Stimulated activated CD8-positive, alpha-beta memory T cell treated with anti-CD3 and anti-CD28 coated beads, Interleukin-12 subunit alpha, Interleukin-12 subunit beta, amount 100 ng/mL, for 24 hours (primary cell): ENCODE data around the gene GDI2.

ENCODE experiments used
- DNase-seq: peaks from one replicate; pipeline ENCODE4 v3.0.0-alpha.2; 2020; ENCODE audit errors: extremely low read depth

GDI2 gene

DNA sequence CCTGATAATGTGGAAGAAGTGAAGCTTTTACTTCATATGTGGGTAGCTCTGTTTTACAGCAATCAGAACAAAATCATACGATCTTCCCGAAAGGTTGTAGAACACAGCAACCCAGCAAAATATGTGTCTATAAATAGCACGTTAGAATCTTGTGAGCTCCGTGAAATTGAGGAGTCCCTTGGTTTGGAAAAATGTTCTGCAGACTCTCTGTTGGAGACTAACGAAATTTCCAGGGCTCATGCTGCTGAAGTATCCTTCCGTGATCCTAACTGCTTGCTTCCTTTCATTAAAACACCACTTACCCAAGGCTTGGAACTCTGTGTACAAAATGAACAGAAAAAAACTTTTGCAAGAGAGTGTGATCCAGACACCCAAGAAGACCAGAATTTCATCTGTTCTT is 71.1 kb downstream of the GDI2 start:
- no peak for DNase-seq

GRCh38 chr10:5741276-5741675 is 72.0 kb downstream of the GDI2 start:
- DNase-seq = no peak

DNA sequence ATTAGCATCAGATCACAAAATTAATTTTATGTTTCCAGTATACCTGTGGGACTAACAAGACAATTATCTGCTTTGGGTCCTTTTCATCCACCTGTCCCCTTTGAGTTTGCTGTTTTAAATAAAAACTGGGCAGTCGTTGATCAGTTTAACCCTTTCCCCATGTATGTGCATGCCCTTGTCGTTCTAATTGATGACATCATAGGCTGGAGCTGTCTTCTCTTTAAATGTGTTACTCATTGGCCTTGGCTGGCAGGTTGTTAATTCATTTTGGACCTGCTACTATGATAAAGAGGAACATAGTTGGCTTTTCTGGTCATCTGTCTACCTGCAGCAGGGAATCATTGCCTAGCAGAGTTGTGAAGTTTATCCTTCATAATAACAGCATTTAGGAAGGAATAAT is 74.8 kb downstream of the GDI2 start:
- no peak for DNase-seq

DNA sequence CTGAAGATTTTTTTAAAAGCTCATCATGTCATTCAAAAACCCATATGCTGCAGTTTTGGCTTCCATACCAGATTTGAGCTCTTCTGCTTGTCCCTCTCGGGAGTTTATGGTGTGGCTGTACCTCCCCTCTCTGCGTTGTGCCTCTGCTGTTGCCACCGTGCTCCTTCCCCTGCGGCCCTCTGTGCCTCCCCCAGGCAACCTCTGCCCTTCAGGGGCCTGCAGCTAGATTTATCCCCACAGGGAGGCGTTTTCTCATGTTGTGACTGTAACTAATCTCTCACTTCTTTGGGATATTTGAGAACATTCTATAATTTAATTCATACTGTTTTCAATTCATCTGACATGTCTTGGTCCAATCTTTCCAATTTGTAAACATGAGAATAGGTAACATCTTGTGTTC is 75.9 kb downstream of the GDI2 start:
- DNase-seq = no peak

GRCh38 chr10:5736591-5736990 is 76.6 kb downstream of the GDI2 start:
- no peak for DNase-seq

- DNase-seq = no peak
Measured at GRCh38 chr10:5735119-5735518, 78.1 kb downstream of the GDI2 start.

GRCh38 chr10:5732141-5732540 is 81.1 kb downstream of the GDI2 start:
- DNase-seq = no peak

DNA sequence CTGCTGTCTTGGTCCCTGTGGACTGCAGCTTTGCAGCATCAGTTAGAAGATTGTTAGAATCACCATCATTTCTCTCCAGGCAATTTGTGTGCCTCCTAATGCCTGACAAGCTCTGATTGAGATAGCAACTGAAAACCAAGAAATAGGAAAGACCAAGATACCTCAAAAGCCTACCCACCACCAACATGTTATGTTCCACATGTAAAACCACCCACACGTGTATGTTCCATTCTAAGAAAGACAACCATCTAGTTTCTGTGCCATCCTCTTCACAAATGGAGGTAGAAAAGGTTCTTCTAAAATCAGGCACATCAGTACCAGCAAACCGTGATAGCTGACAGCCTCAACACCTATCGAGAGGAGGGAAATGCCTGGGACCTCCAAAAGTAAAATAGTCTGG is 81.7 kb downstream of the GDI2 start:
- DNase-seq = no peak

- DNase-seq = no peak
Measured at GRCh38 chr10:5730766-5731165, 82.5 kb downstream of the GDI2 start.

GRCh38 chr10:5723692-5724091 is 89.5 kb downstream of the GDI2 start:
- DNase-seq = no peak

- no peak for DNase-seq
Measured at GRCh38 chr10:5720182-5720581, 93.1 kb downstream of the GDI2 start.

GRCh38 chr10:5719546-5719945 is 93.7 kb downstream of the GDI2 start:
- no peak for DNase-seq
